ENCODE measurements around the gene TMEM175. TPM values are rescaled to one million over a fixed set of nuclear protein-coding genes. Genes with fewer than 3 reads are reported as not detected.

TMEM175 gene
- total RNA-seq, 1 donor from 2014 or later, result 11.4 TPM

DNA sequence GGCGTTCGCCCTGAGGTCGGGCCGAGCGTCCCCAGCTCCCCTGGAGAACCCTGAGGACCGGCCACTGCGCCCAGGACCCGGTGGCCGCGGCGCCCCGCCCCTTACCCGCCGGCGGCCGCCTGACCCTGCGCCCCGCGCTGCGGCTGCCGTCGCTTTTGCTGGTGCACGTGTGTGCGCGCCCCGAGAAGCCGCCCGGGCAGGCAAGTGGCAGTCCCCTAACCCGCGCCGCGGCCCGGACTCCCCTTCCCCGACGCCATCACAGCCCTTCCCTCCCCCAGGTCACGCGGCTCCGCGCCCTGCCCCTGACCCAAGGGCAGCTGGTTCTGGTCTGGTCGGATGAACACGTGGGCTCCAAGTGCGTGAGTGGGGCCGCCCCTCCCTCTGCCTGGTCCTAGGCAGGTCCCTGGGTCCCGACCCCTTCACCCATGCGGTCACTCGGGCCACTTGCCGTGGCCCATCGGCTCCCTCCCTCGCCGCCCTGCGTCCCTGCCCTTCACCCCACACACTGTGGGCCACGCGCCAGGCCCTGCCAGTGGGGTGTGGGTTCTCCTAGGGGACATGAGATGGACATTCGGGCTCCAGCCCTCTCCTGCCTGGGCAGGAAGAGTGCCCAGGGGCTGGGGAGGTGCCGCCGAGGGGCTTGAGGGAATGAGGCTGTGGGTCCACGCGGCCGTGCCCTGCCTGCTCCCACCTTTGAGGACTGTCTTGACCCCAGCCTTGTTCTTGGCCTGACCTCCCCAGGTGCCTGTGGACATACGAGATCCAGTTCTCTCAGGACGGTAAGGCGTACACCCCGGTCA, 71.2 kb downstream of the TMEM175 start:
- H3K4me3 ChIP-seq (ENCODE audit: low read depth, low read length), result no peak overlapping the region
- no peak for DNase-seq (ENCODE audit: low read depth)
- TF ChIP-seq, protein P1, sequence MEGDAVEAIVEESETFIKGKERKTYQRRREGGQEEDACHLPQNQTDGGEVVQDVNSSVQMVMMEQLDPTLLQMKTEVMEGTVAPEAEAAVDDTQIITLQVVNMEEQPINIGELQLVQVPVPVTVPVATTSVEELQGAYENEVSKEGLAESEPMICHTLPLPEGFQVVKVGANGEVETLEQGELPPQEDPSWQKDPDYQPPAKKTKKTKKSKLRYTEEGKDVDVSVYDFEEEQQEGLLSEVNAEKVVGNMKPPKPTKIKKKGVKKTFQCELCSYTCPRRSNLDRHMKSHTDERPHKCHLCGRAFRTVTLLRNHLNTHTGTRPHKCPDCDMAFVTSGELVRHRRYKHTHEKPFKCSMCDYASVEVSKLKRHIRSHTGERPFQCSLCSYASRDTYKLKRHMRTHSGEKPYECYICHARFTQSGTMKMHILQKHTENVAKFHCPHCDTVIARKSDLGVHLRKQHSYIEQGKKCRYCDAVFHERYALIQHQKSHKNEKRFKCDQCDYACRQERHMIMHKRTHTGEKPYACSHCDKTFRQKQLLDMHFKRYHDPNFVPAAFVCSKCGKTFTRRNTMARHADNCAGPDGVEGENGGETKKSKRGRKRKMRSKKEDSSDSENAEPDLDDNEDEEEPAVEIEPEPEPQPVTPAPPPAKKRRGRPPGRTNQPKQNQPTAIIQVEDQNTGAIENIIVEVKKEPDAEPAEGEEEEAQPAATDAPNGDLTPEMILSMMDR (conservative IDR thresholded peaks at IDR 0.05; ENCODE audit: low read depth, low read length), result no peak

DNA sequence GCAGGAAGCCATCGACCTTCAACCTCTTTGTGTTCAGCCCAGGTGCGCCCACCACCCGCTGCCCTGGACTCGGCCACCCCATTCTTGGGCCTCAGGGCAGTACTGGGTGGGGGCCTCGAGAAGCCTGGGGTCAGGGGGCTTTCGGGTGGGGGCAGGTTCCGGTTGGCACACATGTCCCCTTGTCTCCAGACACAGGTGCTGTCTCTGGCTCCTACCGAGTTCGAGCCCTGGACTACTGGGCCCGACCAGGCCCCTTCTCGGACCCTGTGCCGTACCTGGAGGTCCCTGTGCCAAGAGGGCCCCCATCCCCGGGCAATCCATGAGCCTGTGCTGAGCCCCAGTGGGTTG, 71.8 kb downstream of the TMEM175 start:
- H3K4me3 ChIP-seq (ENCODE audit: low read depth, low read length), result no peak overlapping the region
- TF ChIP-seq, protein P1 (conservative IDR thresholded peaks at IDR 0.05; ENCODE audit: low read depth, low read length), result no peak
- DNase-seq (ENCODE audit: low read depth), result no peak

DNA sequence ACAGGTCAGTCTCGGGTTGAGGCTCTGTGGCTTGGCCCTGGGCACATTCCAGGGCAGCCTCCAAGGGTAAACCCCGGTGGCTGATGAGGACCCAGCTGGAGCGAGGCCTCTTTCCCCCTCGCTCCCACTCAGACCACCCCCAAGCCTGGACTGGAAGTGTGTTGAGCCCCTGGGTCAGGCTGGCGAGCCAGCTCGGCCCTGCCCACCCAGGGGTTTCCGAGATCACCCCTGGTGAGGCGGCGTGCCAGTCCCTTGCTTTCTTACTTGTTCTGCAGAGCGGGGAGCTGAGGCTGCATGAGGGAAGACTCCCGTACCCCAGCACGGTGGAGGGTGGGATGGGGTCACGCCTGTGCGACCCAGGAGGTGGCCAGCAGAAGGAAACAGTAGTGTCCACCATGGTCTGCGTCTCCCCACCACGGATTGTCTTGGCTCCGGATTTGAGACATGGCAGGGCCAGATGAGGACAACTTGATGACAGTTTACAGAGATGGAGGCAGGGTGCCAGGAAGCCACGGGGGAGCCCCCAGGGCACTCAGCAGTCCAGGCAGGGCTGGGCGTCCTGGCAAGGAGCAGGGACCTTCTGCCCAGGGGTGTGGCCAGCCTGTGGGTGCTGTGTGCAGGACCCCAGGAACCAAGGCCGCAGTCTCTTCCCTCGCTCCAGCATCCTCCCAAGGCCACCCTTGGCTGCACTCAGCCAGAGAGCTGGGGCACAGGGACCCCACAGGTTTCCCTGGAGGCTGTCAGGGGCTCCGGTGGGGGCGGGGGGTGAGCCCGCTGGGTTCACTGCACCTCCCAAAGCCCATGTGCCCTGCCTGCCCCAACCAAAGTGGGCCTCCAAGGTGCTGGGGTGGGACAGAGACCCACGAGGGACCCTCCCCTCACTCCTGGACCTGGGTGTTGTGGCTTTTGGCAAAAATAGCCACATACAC, 72.6 kb downstream of the TMEM175 start:
- TF ChIP-seq, protein P1 (conservative IDR thresholded peaks at IDR 0.05; ENCODE audit: low read depth, low read length), result no peak
- no peak overlapping the region for H3K4me3 ChIP-seq (ENCODE audit: low read depth, low read length)
- no peak for DNase-seq (ENCODE audit: low read depth)

DNA sequence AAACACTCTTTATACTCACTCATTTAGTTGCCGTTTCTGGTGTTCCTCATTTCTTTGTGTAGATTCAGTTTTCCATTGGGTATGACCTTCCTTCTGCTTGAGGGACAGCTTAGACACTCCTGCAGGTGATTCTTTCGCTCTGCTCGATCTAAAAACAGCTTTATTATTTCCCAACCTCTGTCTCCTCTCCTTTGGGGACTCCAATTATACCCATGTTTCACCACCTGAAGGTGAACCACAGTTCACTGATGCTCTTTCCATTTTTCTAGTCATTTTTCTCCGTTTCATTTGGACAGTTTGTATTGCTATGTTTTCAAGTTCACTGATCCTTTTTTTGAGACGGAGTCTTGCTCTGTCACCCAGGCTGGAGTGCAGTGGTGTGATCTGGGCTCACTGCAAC, 74.6 kb downstream of the TMEM175 start:
- no peak overlapping the region for H3K4me3 ChIP-seq (ENCODE audit: low read depth, low read length)
- DNase-seq (ENCODE audit: low read depth), result no peak
- TF ChIP-seq, protein P1 (conservative IDR thresholded peaks at IDR 0.05; ENCODE audit: low read depth, low read length), result no peak

Other genes starting within 250 kb of the TMEM175 start
- 2.9 and 4.1 TPM in 2 replicates for gene SLC49A3, start 243.3 kb upstream of the TMEM175 start, total RNA-seq
- 34.6 and 35.2 TPM in 2 replicates for gene PCGF3, start 226.6 kb upstream of the TMEM175 start, total RNA-seq
- 0.81 TPM in 1 of 2 replicates, not detected in the other for gene CPLX1, start 106.3 kb upstream of the TMEM175 start, total RNA-seq
- gene GAK, start 144 bp upstream of the TMEM175 start, total RNA-seq, result 105 and 123 TPM in 2 replicates
- 11.1 and 16.9 TPM in 2 replicates for gene DGKQ, start 41.1 kb downstream of the TMEM175 start, total RNA-seq
- gene IDUA, start 54.6 kb downstream of the TMEM175 start, total RNA-seq, result 0.87 and 5.8 TPM in 2 replicates
- gene SLC26A1, start 60.9 kb downstream of the TMEM175 start, total RNA-seq, result 0.35 and 1.3 TPM in 2 replicates
- gene FGFRL1, start 79.2 kb downstream of the TMEM175 start, total RNA-seq, result 43.6 and 52.5 TPM in 2 replicates
- 3.5 and 8.1 TPM in 2 replicates for gene RNF212, start 181.1 kb downstream of the TMEM175 start, total RNA-seq
- gene SPON2, start 240.1 kb downstream of the TMEM175 start, total RNA-seq, result 1.4 and 18.1 TPM in 2 replicates